ENCODE data around the gene NTHL1. TPM values are rescaled to one million over a fixed set of nuclear protein-coding genes. Genes with fewer than 3 reads are reported as not detected.
A peak's percentile ranks its signal among the peaks of the same experiment; 100 is the strongest.

The NTHL1 gene
- total and polyA plus RNA-seq, 2 donors (not counting 3 experiments of a cell fraction or from before 2014, with no cell fraction given) = 39.8 to 65.8 TPM

GRCh38 chr16:2089706-2090480 lies 42.3 kb upstream of the NTHL1 start:
- H3K9ac ChIP-seq (replicated peaks; ENCODE audit: extremely low read depth, insufficient read depth, low read length) = no peak overlapping the region
- BruUV-seq (replicated peaks) = no TSS peak
- no peak overlapping the region for H3K27ac ChIP-seq (ENCODE audit: insufficient read depth, low read depth, low read length)
- H3K9me3 ChIP-seq (replicated peaks; ENCODE audit: control insufficient read depth, insufficient read depth, low read length) = no peaks in the 10 kb centered on the region
- H3K4me1 ChIP-seq (ENCODE audit: control insufficient read depth, extremely low read depth, insufficient read depth, low read length) = peaks cover 5% of the 10 kb centered on the region
- dilution Hi-C loops (cut with MboI; ENCODE audit: extremely low pct_ligation_motif_present, low sequenced_read_pairs) (no loop called here), intact Hi-C loops (cut with micrococcal nuclease) (loop anchor here (2.0 kb wide), 1 partner anchor 67 kb away; no protein-coding TSS in a partner anchor)
- POLR2A ChIA-PET = interaction anchor here (1.0 to 1.3 kb wide), 2 partner anchors 46 to 66 kb away, joined by 3 to 7 read pairs; partner anchors contain the start of gene TRAF7
- DNase-seq (ENCODE audit: low read depth, low spot score) = no peak
- H3K4me3 ChIP-seq (replicated peaks in 1 of 3; ENCODE audit: insufficient read depth in 1 of 3, low read depth in 1 of 3, low read length in 3 of 3) = no peak overlapping the region
- no peaks in the 10 kb centered on the region for H4K20me1 ChIP-seq (replicated peaks; ENCODE audit: control insufficient read depth, extremely low read depth, insufficient read depth, low read length)
- H3K27me3 ChIP-seq (ENCODE audit: control insufficient read depth in 2 of 2, insufficient read depth in 2 of 2, low read length in 2 of 2) = no peaks in the 10 kb centered on the region
- H3K4me2 ChIP-seq (ENCODE audit: insufficient read depth, low read length) = no peak overlapping the region
- H3K36me3 ChIP-seq (ENCODE audit: control insufficient read depth in 2 of 2, extremely low read depth in 1 of 2, insufficient read depth in 2 of 2, low read length in 2 of 2) = peaks cover 2 to 25% of the 10 kb centered on the region in 2 experiments
- no peaks in the 10 kb centered on the region for H3K9me1 ChIP-seq (replicated peaks; ENCODE audit: control insufficient read depth, extremely low read depth, insufficient read depth, low read length)
- no peak for TF ChIP-seq GATA2 (IDR thresholded peaks at IDR 0.05; ENCODE audit: insufficient read depth, insufficient read length, low read depth, low read length)
- TF ChIP-seq POLR2AphosphoS5 (IDR thresholded peaks at IDR 0.05; ENCODE audit: insufficient read depth, low read depth, low read length) = peak; percentile 17
- FAIRE-seq = no peak
- CTCF ChIA-PET = interaction anchor here (0.5 to 4.0 kb wide), 8 partner anchors 10 to 98 kb away, joined by 3 to 36 read pairs (median 6); partner anchors contain the start of gene NHERF2
- H2AFZ ChIP-seq (ENCODE audit: low read depth, low read length) = no peak overlapping the region
- H3K79me2 ChIP-seq (ENCODE audit: control insufficient read depth, insufficient read depth, low read length) = no peaks in the 10 kb centered on the region

GRCh38 chr16:2088759-2089358 lies 41.2 kb upstream of the NTHL1 start:
- Histone ChIP-seq H3K4me1 (ENCODE audit: control insufficient read depth, extremely low read depth, insufficient read depth, low read length) (peaks cover 5% of the 10 kb centered on the region), H3K9ac (replicated peaks; ENCODE audit: extremely low read depth, insufficient read depth, low read length) (no peak overlapping the region), H2AFZ (ENCODE audit: low read depth, low read length) (no peak overlapping the region), H4K20me1 (replicated peaks; ENCODE audit: control insufficient read depth, extremely low read depth, insufficient read depth, low read length) (no peaks in the 10 kb centered on the region), H3K4me3 (replicated peaks in 1 of 3; ENCODE audit: insufficient read depth in 1 of 3, low read depth in 1 of 3, low read length in 3 of 3) (no peak overlapping the region), H3K4me2 (ENCODE audit: insufficient read depth, low read length) (no peak overlapping the region), H3K27me3 (ENCODE audit: control insufficient read depth in 2 of 2, insufficient read depth in 2 of 2, low read length in 2 of 2) (no peaks in the 10 kb centered on the region), H3K9me3 (replicated peaks; ENCODE audit: control insufficient read depth, insufficient read depth, low read length) (no peaks in the 10 kb centered on the region), H3K27ac (ENCODE audit: insufficient read depth, low read depth, low read length) (no peak overlapping the region), H3K9me1 (replicated peaks; ENCODE audit: control insufficient read depth, extremely low read depth, insufficient read depth, low read length) (no peaks in the 10 kb centered on the region), H3K79me2 (ENCODE audit: control insufficient read depth, insufficient read depth, low read length) (no peaks in the 10 kb centered on the region), H3K36me3 (ENCODE audit: control insufficient read depth in 2 of 2, extremely low read depth in 1 of 2, insufficient read depth in 2 of 2, low read length in 2 of 2) (peaks cover 0 to 32% of the 10 kb centered on the region in 2 experiments)
- dilution Hi-C loops (cut with MboI; ENCODE audit: extremely low pct_ligation_motif_present, low sequenced_read_pairs) = no loop called here
- FAIRE-seq (no peak), DNase-seq (ENCODE audit: low read depth, low spot score) (no peak)
- CTCF ChIA-PET = interaction anchor here (1.2 to 1.8 kb wide), 2 partner anchors 52 to 66 kb away, joined by 4 to 6 read pairs; no protein-coding TSS in a partner anchor
- POLR2A ChIA-PET = no interaction called here
- intact Hi-C loops (cut with micrococcal nuclease) = no loop called here
- TSS peak; percentile 17 for BruUV-seq (replicated peaks)
- no peak for TF ChIP-seq MAX (IDR thresholded peaks at IDR 0.05; ENCODE audit: insufficient read depth, insufficient read length)
- TF ChIP-seq POLR2A (IDR thresholded peaks at IDR 0.05; ENCODE audit: low read depth, low read length) = peak; percentile 18

Data from endothelial cell of umbilical vein (primary cell).